GM18502 (cell line): ENCODE results near the gene BRD3OS.

Source experiments
- ATAC-seq: cut with Tn5 transposase; IDR thresholded peaks from one replicate; pipeline ENCODE4 v1.9.1; 2021; ENCODE audit warnings: mild to moderate bottlenecking; ENCODE audit not compliant: unreplicated experiment, poor library complexity

BRD3OS gene

GRCh38 chr9:134024828-134025605 lies at the start of gene BRD3OS:
Gene BRD3OS (plus strand): TSS chr9:134025481. CDS start chr9:134026748, 1,267 bp downstream.
- ATAC-seq = peak; percentile 85

DNA sequence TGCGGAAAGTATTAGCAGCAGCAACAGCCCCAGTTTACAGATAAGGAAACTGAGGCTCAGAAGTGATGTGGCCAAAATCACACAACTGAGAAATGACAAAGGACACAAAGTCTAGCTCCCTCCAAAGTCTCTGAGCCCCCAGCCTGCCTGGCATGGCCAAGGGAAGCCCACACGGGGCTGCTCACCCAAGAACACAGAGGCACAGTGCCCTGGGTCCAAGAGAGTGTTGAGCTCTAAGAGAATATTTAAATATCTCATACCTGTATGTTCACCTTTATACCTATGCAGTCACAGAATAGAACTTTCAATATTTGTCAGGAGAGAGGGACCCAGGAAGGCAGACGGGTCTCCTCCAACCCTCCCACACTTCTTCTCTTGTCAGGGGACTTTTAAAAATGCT lies 49.8 kb upstream of the BRD3OS start:
- ATAC-seq = no peak

- ATAC-seq = no peak
Observed at GRCh38 chr9:133976191-133976861, 49.0 kb upstream of the BRD3OS start.

DNA sequence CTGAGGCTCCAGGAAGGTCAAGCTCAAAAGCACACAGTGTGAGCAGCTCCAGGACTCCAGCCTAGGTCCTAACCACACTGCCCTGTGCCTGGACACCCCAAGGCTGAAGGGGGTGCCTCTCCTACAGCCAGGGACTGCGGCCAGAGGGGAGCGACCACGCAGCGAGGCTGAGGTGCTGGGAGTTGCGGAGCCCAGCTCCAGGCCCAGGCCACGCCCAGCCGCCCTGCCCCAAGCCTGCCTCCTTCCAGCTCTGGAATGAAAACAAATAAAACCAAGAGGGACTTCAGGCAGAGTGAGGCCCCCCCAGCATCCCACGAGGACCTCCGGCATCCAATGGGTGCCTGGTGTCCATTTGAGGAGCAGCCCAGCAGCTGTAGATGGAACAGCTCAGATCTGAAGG lies 48.4 kb upstream of the BRD3OS start:
- ATAC-seq = no peak

- no peak for ATAC-seq
Observed at GRCh38 chr9:133977421-133978201, 47.7 kb upstream of the BRD3OS start.

GRCh38 chr9:133978226-133978898 lies 46.9 kb upstream of the BRD3OS start:
- no peak for ATAC-seq

GRCh38 chr9:133978899-133979272 lies 46.4 kb upstream of the BRD3OS start:
- ATAC-seq = no peak

GRCh38 chr9:133979273-133979920 lies 45.9 kb upstream of the BRD3OS start:
- no peak for ATAC-seq

DNA sequence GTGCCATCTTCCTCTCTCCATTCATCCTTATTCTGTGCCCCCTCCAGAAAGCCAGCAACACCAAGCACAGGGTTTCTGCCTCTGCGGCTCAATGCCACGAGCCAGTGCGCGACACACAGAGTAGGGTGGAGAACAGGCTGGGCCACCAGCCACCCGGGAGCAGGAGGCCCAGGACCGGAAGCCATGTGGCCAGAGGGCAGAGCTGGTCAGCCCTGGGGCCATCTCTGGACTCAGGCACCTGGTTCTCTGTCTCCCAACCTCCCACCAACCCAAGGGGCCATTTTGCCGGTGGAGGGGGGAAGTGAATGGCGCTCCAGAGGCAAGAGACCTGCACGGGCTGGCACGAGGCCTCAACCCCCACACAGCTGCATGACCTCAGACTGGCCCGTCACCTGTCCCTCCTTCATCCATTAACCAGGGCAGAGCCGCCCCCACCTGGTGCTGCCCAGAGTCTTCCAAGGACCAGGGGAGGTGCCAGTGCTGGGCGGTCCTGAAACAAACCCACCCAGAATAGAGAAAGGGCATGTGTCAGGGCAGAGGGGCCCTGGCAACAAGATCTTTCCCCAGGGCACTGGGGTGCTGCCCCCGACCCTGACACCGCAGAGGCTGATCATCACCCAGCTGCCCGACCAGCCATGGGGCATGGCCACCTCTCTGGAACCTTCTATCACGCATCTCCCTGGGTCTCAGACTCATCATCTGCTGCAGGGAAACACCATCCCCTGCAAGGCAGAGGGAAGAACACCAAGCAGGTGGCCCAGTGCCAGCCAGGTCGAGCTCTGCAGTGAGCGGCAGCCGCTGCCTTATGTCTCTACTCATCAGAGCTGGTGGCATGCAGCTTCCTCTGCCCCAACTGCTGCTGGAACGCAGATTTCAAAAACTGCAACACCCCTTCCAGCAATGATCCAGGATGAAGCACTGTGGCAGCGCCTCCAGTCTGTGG lies 45.1 kb upstream of the BRD3OS start:
- no peak for ATAC-seq

DNA sequence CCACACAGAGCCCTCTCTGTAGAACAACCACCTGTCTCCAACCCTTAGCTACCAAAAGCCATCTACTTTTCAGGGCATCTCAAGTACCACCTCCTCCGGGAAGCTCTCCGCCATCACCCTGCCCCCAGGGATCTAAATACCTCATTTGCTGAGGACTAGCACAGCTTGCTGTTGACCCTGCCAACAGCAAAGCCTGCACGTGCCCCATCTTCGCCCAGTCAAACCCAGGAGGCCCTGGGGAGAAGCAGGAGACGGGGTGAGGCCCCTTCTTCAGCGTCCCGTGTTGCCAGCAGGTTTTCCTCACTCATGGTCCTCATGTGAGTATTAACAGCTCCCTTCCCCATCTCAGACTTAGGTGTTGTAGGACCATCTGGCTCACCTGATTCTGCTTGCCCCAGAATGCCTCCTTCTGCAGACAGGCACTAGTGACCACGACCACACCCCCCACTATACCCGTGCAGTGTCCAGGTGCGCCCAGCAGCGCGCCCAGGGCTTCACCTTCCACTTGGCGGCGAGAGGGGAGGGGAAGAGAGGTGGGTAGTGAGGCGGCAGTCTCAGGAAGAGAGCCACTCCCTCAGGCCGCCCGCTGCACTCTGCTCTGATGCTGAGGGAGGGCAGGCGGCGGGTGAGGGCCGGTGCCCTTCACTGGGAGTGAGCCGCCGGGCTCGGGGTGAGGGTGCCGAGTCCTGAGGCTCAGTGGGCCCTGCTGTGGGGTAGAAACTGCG lies 44.3 kb upstream of the BRD3OS start:
- ATAC-seq = no peak

- no peak for ATAC-seq
Observed at GRCh38 chr9:133981589-133981957, 43.7 kb upstream of the BRD3OS start.

GRCh38 chr9:133981958-133982681 lies 43.2 kb upstream of the BRD3OS start:
- no peak for ATAC-seq

- no peak for ATAC-seq
Observed at GRCh38 chr9:133982971-133983720, 42.1 kb upstream of the BRD3OS start.

DNA sequence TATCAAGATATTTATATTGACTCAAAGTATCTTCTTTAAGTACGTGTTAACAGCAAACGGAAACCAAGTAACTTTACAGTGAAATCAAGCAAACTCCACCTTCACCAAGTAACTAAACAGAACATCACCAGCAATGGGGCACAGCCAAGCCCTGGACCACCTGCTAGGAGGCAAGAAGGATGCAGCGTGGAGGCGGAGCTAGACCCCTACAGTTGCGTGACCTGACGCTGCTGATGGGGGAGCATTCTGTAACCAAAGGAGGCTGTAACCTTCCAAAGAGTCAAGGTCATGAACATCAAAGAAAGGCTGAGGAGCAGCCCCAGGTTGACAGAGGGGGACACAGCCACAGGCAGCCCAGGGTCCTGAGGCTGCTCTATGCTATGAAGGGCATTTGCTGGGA lies 39.2 kb upstream of the BRD3OS start:
- no peak for ATAC-seq

DNA sequence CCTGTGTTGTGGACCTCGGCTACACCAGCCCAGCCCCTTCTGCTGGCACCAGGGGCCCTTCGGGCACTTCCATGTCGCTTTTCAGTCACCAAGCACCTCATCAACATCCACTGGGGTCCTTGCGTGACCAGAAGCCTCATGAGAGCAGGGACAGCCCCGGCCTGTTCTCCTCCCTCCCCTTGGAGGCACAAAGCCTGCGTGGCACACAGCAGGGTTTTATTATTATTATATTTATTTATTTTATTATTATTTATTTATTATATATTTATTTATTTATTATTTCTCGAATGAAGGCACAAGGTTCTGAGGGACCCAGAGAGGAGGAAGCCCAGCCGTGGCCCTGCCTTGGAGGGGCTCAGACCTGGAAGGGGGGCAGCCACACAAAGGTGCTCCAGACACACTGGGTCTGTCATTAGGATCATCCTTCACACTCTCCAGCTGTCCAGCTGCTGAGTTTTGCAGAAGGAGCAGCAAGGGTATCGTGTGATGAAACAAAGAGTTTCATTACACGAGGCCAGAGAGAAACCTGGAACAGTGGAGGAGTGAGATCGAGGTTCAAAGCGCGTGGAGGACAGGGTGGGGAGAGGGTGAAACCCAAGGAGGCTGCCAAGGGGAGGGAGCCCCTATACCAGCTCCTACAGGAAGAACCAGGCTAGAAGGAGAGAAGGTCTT lies 38.4 kb upstream of the BRD3OS start:
- no peak for ATAC-seq

- no peak for ATAC-seq
Observed at GRCh38 chr9:133987446-133987788, 37.9 kb upstream of the BRD3OS start.
